ENCODE measurements around the gene SLC25A22.

SLC25A22 gene

GRCh38 chr11:803467-803742 is 5.3 kb upstream of the SLC25A22 start:
- DNase-seq (ENCODE audit: low spot score): no peak

DNA sequence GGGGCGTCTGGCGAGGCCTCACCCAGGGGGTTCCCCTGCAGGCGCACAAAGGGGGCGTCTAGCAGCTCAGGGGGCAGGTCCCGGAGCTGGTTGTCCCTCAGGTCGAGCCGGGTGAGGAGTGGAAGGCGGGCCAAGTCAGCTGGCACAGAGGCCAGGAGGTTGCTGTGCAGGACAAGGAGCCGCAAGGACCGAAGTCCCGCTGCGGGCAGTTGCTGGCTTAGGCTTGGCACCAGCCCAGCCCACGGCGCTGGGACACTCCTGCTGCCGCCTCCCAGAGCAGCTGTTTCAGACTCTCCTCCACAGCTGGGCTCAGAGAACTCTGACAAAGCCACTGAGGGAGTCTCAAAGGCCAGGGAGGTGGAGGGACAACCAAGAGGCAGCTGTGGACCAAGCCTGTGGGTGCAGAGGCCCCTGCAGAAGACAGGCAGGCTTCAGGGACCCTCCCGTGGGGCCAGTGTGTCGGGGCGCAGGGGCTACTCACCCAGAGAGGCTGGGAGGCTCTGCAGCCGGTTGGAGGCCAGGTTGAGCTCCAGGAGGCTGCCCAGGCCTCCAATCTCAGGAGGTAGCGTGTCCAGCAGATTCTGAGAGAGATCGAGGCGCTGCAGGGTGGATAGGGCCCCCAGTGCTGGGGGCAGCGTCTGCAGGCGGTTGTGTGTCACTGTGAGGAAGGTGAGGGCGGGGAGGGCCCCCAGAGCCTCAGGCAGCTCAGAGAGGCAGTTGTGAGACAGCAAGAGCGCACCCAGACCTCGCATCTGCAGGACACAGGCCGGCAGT is 4.8 kb upstream of the SLC25A22 start:
- no peak for DNase-seq (ENCODE audit: low spot score)

GRCh38 chr11:802018-802617 is 4.0 kb upstream of the SLC25A22 start:
- no peak for DNase-seq (ENCODE audit: low spot score)

- no peak for DNase-seq (ENCODE audit: low spot score)
Observed at GRCh38 chr11:801097-801780, 3.2 kb upstream of the SLC25A22 start.

DNA sequence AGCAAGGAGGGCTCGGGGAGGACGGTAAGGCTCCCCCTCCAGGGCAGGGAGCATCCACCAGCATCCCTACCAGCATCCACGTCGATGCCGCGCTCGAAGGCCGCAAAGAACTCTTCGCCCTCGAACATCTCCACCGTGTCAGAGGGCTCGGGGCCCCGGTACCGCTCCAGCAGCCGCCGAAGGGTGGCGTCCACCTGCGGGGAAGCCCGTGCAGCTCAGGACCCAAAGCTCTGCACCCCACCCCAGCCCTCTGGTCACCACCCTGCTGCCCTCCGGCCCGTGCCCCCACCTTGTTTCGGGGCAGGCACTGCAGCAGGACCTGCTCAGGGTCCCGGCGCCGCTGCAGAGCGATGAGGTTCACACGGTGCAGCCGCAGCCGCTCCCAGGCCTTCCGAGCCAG is 2.4 kb upstream of the SLC25A22 start:
- DNase-seq (ENCODE audit: low spot score): no peak

DNA sequence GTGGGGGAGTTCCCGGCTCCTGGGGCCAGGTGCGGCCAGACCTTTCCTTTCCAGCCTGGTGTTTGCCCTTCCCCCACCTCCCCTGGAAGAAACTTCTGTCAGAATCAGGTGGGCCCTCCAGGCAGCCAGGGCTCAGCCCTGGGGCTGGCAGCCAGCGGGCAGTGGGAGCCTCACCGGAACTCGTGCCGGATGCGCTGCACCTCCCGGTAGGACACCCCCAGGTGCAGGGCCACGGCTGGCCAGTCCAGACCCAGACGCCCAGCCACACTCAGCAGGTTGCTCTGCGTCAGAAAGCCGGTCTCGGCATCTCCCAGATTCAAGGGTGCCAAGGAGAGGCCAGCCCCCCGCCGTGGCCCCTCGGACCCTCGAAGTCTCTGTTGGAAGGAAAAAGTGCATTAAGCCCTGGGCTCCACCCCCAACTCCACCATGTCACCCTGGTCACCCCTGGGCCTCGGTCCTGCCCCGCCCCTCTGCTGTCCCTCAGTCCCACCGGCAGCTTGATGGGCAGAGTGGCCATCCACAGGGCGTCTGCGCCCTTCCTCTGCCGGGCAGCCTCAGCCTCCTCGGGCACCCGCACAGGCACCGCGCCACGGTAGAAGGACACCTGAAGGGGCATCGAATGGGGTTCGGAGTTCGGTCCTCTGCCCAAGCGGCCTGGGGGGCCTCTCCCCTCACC is 1.7 kb upstream of the SLC25A22 start:
- no peak for DNase-seq (ENCODE audit: low spot score)

DNA sequence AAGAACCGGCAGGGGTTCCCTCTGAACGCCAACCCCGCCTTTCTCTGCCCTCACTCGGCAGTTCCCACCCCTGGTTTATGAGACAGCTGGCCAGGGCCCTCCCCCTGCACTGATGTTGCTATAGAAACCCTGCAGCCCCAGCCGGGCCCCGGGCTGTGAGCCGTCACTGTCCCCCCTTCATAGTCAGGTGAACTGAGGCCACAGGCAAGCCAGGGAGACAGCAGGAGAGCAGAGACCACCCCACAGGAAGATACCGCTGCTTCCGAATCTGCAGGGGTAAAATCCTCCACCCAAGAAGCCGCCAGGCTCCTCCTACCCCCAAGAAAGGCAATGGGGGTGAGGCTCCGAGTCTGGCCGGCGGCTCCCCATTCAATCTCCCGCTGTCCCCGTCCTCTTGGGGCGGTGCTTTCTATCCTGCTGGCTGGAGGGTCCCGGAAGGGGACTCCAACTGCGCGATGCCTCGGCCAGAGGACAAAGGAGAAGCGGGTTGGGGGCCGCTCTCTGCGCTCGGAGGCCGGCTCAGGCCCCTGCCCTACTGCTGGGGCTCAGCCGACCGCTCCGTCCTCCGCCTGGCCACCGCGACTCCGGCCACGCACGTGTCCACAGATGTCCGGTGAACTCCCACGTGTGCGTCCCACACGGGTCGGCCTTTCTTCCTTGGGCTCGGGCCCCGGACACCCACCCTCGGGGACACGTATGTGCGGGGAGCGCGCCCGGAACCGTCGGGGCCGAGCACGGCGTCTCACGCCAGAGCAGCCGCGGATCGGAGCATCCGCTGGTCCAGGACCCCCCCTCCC is 587 bp downstream of the SLC25A22 start:
- DNase-seq (ENCODE audit: low spot score): peak; percentile 75

- DNase-seq (ENCODE audit: low spot score): no peak
Observed at GRCh38 chr11:796565-797295, 1.4 kb downstream of the SLC25A22 start.

- DNase-seq (ENCODE audit: low spot score): peak; percentile 87
Observed at GRCh38 chr11:795634-796564, 2.2 kb downstream of the SLC25A22 start.

GRCh38 chr11:794766-795633 is 3.1 kb downstream of the SLC25A22 start:
- no peak for DNase-seq (ENCODE audit: low spot score)

- DNase-seq (ENCODE audit: low spot score): no peak
Observed at GRCh38 chr11:794013-794765, 3.9 kb downstream of the SLC25A22 start.

GRCh38 chr11:793556-793955 is 4.5 kb downstream of the SLC25A22 start:
- DNase-seq (ENCODE audit: low spot score): no peak

GRCh38 chr11:792873-793272 is 5.2 kb downstream of the SLC25A22 start:
- no peak for DNase-seq (ENCODE audit: low spot score)

- no peak for DNase-seq (ENCODE audit: low spot score)
Observed at GRCh38 chr11:792535-792821, 5.6 kb downstream of the SLC25A22 start.

DNA sequence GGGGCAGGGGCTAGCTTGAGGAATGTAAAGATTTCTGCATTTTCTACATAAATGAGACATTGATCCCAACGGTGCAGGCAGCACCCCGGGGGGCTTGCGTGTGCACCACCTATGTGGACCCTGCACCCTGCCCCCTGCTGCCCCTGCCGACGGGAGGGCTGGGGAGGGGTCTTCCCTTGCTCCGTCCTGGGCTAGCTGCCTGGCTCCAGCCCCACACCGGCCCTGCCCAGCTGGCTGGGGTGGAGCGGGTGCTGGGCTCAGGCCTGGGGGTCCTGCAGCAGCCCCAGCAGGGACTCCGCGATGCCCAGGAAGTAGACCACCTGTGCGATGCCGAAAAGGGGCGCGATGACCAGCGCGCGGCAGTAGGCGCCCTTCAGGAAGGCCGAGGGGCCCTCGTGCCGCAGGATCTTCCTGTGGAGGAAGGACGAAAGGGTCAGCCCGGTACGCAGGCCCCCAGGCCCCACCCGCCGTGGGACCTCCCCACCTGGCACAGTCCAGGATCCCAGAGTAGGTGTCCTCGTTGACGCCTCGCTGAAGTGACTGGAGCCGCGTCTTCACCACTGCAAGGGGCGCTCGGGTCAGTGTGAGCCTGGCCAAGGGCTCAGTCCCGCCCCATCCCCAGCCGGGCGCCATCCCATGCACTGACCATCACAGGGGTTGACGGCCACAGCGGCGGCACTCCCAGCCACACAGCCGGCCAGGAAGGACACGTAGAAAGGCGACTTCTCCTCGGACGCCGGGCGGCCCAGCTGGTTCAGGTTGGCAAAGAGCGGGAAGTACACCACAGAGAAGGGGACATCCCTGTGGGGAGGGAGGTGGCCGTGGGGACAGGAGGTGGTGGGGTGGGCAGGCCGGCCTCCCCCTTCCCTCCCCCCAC is 6.2 kb downstream of the SLC25A22 start:
- no peak for DNase-seq (ENCODE audit: low spot score)

- no peak for DNase-seq (ENCODE audit: low spot score)
Observed at GRCh38 chr11:790721-791564, 7.1 kb downstream of the SLC25A22 start.

DNA sequence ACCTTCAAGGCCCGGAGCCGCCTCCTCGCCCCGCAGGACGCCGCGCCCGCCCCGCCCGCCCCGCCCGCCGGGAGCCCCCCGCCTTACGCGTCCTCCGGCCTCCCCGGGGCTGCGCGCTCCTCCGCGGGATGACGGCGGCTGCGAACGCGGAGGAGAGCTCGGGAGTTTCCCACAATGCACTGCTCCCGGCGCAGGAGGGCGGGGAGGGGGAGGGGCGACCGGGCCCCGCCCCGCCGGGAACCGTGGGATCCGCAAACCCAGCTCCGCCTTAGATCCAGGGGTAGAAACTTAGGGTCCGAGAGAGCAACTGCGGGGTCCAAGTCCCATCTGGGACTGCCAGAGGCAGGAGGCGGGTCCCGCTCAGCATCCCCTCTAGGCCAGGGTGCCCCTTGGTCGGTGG is 8.1 kb downstream of the SLC25A22 start, which contains the start of gene CEND1:
CEND1 (minus strand) TSS at position 148 of the 400 bp plus-strand sequence. CDS start 1,514 bp downstream, outside the sequence.
- no peak for DNase-seq (ENCODE audit: low spot score)
